ENCODE measurements around the gene CACNA1B.
"Not testable (repeated sequence)": the region's sequence is repeated elsewhere in the genome, so short reads cannot be mapped to it uniquely, and the experiment has no call there.

CACNA1B gene

DNA sequence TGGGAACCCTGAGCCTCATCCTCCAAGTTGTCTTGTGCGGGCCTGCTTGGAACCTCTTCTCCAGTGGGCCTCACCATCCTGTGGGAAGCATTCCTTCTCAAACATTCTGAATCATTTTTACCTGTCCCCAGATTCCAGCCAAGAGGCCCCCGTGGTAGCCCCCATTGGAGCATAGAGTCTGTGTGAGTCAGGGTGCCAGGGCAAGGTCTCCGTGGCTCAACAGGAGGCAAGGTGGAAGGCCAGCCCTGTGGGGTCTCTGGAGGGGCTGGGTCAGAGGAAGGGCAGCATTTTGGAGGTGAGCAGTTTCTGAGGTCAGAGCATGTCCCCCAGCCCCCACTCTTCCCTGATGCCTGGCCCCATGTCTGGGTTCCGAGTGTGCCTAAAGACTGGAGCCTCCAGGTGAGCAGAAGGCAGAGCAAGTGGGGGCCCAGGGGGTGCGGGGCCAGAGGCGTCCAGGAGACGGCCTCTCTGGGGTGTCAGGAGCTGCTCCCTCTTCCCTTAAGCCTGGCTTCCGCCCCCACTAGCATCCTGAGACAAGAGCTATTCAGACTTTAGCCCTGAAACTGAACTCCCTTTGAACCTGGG lies 2.1 kb downstream of the CACNA1B start:
- POLR2A ChIA-PET: no interaction called here
- DNase-seq (ENCODE audit: extremely low spot score): no peak
- no peak for TF ChIP-seq FOXA1 (IDR thresholded peaks at IDR 0.05)
- no peak for TF ChIP-seq SUZ12 (IDR thresholded peaks at IDR 0.05)
- no peak for TF ChIP-seq SP1 (IDR thresholded peaks at IDR 0.05)
- no peak for TF ChIP-seq ELF4 (IDR thresholded peaks at IDR 0.05)
- TF ChIP-seq LEF1 (IDR thresholded peaks at IDR 0.05; ENCODE audit: borderline replicate concordance): no peak
- no peak for TF ChIP-seq FOXK2 (IDR thresholded peaks at IDR 0.05)
- TF ChIP-seq BHLHE40 (IDR thresholded peaks at IDR 0.05; ENCODE audit: borderline replicate concordance): no peak
- TF ChIP-seq, protein P1, sequence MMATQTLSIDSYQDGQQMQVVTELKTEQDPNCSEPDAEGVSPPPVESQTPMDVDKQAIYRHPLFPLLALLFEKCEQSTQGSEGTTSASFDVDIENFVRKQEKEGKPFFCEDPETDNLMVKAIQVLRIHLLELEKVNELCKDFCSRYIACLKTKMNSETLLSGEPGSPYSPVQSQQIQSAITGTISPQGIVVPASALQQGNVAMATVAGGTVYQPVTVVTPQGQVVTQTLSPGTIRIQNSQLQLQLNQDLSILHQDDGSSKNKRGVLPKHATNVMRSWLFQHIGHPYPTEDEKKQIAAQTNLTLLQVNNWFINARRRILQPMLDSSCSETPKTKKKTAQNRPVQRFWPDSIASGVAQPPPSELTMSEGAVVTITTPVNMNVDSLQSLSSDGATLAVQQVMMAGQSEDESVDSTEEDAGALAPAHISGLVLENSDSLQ (IDR thresholded peaks at IDR 0.05): no peak
- TF ChIP-seq HDGF (IDR thresholded peaks at IDR 0.05; ENCODE audit: borderline replicate concordance): no peak
- TF ChIP-seq ZNF384 (IDR thresholded peaks at IDR 0.05): no peak
- TF ChIP-seq NFRKB (IDR thresholded peaks at IDR 0.05): no peak
- TF ChIP-seq CTBP1 (IDR thresholded peaks at IDR 0.05; ENCODE audit: borderline replicate concordance): no peak
- TF ChIP-seq ARNT (IDR thresholded peaks at IDR 0.05): no peak
- CTCF ChIA-PET: no interaction called here

DNA sequence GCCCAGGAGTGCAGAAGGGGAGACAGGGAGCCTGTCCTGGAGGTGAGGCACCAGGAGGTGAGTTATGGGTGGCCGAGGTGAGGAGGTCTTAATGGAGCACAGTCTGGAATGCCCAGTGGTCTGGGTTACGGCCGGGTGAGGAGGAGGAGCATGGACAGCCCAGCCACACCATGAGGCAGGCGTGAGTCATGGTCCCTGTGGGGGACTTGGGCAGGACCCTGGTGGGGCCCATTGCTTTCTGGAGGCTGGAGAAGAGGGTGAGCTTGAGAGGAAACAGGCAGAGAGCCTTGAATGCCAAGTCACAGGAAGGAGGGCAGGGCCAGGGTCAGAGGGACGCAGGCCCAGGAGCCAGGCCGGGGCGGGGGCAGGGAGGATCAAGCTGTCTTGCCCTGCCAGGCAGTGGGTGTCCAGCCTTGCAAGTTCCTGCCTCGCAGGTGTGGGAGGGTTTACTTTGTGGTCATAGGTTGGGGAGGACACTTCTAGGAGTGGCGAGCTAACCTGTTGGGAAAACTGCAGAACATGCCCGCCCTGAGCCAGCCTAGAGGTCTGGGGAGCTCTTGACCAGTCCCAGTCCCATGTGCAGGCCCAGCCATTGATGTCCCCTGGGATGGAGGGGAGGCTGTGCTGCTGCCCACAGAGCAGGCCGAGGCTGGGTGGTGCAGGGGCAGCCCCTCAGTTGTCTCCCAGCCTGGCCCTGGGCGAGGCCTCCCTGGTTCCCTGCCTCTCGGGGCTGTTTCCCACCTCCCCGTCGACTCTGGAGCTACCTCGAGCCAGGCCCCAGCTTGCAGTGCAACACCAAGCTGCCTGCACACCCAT lies 2.8 kb downstream of the CACNA1B start:
- CTCF ChIA-PET: interaction anchor here (0.5 kb wide), 1 partner anchor 688 kb away, joined by 3 read pairs; no protein-coding TSS in a partner anchor
- no peak for TF ChIP-seq ELF4 (IDR thresholded peaks at IDR 0.05)
- TF ChIP-seq FOXM1 (IDR thresholded peaks at IDR 0.05; ENCODE audit: borderline replicate concordance): no peak
- no peak for TF ChIP-seq NFRKB (IDR thresholded peaks at IDR 0.05)
- no peak for TF ChIP-seq FOXK2 (IDR thresholded peaks at IDR 0.05)
- no peak for TF ChIP-seq SP1 (IDR thresholded peaks at IDR 0.05)
- no peak for TF ChIP-seq ZNF384 (IDR thresholded peaks at IDR 0.05)
- TF ChIP-seq LEF1 (IDR thresholded peaks at IDR 0.05; ENCODE audit: borderline replicate concordance): no peak
- TF ChIP-seq L3MBTL2 (conservative IDR thresholded peaks at IDR 0.05): no peak
- no peak for TF ChIP-seq HDGF (IDR thresholded peaks at IDR 0.05; ENCODE audit: borderline replicate concordance)
- no peak for TF ChIP-seq ARNT (IDR thresholded peaks at IDR 0.05)
- no peak for TF ChIP-seq BHLHE40 (IDR thresholded peaks at IDR 0.05; ENCODE audit: borderline replicate concordance)
- POLR2A ChIA-PET: no interaction called here
- DNase-seq (ENCODE audit: extremely low spot score): no peak

DNA sequence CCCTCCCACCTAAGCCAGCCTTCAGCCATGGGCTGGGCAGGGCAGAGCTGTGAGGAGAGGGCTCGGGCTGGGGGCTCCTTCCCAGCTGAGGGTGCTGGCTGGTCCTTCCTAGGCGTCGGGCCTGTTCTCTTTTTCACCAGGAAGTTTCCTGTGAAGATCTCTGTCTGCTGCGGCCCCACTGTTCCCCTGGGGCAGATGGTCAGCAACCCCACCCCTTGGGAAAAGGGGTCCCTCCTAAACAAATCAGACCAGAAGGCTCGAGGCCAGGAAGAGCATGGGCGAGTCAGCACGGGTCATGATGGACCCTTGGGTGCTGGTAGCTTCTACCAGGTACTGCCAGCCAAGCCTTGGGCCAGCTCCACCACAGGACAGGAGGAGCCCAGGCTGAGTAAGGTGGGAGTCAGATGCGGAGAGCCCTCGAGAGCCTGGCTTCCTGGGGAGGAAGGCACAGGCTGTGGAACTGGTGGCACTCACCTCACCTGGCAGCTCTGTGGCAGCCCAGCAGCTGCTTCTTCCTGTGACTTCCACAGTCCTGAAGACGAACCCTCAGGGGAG lies 3.5 kb downstream of the CACNA1B start:
- no peak for DNase-seq (ENCODE audit: extremely low spot score)
- ChIA-PET POLR2A (no interaction called here), CTCF (no interaction called here)
- no peak for TF ChIP-seq L3MBTL2 (conservative IDR thresholded peaks at IDR 0.05)
- TF ChIP-seq FOXA1 (IDR thresholded peaks at IDR 0.05): no peak
- no peak for TF ChIP-seq TARDBP (IDR thresholded peaks at IDR 0.05)
- TF ChIP-seq SUZ12 (IDR thresholded peaks at IDR 0.05): no peak
- TF ChIP-seq SP1 (IDR thresholded peaks at IDR 0.05): no peak
- no peak for TF ChIP-seq ELF4 (IDR thresholded peaks at IDR 0.05)
- TF ChIP-seq FOXK2 (IDR thresholded peaks at IDR 0.05): no peak
- TF ChIP-seq BHLHE40 (IDR thresholded peaks at IDR 0.05; ENCODE audit: borderline replicate concordance): no peak
- TF ChIP-seq LEF1 (IDR thresholded peaks at IDR 0.05; ENCODE audit: borderline replicate concordance): no peak

DNA sequence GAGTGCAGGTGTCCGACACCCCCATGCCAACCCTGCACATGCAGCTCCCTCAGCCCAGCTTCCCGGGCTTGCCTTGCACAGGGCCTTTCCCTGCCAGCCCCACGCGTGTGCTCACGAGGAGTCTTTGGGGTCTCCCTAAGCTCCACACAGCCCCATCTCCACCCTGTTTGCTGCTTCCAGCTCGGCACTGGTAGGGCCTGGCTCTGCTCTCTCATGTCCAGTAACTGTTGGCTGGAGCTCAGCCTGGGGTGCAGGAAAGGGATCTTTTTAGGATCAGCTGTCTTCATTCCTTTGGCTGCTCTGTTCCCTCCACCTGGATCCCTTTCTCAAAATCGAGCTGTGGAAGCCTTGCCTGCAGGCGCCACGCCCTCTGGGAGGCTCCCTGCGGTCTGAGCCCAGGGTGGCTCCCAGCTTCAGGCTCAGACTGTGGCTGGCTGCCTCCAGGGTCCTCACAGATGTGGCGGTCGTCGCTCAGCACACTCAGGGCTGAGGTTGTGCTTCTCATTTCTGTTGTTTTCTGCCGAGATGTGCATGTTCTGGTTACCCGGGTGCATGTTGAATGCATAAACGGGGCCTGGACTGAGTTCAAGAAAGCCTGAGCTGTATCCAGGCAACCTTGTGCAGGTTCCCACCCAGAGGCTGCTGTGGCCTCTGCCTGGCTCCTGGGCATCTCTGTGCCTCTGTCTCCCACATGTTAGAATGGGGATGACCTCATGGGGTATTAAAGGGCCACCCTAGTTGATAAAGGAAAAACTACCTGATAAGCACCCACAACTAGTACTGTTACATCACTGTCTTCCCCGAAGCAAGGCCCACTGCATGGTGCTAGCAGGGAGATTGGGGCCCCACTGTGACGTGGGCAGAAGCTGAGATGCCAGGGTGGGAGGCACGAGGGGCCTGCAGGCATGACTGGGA lies 4.3 kb downstream of the CACNA1B start:
- no peak for DNase-seq (ENCODE audit: extremely low spot score)
- ChIA-PET CTCF (no interaction called here), POLR2A (no interaction called here)
- TF ChIP-seq SP1 (IDR thresholded peaks at IDR 0.05) (no peak), NFRKB (IDR thresholded peaks at IDR 0.05) (no peak)

DNA sequence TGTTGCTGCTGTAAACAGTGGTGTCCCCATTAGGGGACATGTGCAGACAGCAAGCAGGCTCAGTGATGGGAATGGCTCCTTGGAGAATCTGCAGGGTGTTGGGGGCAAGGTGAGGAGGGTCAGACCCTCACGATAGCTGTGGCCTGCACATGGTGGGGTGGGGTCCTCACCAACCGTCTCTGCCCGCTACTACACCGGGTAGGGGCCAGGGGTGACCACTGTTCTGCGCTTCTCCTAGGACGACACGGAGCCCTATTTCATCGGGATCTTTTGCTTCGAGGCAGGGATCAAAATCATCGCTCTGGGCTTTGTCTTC lies 4.9 kb downstream of the CACNA1B start:
- no peak for TF ChIP-seq HDGF (IDR thresholded peaks at IDR 0.05; ENCODE audit: borderline replicate concordance)
- no peak for TF ChIP-seq LEF1 (IDR thresholded peaks at IDR 0.05; ENCODE audit: borderline replicate concordance)
- TF ChIP-seq BHLHE40 (IDR thresholded peaks at IDR 0.05; ENCODE audit: borderline replicate concordance): no peak
- TF ChIP-seq TARDBP (IDR thresholded peaks at IDR 0.05): no peak
- no peak for TF ChIP-seq SUZ12 (IDR thresholded peaks at IDR 0.05)
- TF ChIP-seq FOXK2 (IDR thresholded peaks at IDR 0.05): no peak
- no peak for TF ChIP-seq CTBP1 (IDR thresholded peaks at IDR 0.05; ENCODE audit: borderline replicate concordance)
- TF ChIP-seq, protein P1 (IDR thresholded peaks at IDR 0.05): no peak
- no peak for TF ChIP-seq FOXM1 (IDR thresholded peaks at IDR 0.05; ENCODE audit: borderline replicate concordance)
- CTCF ChIA-PET: no interaction called here
- POLR2A ChIA-PET: no interaction called here
- no peak for DNase-seq (ENCODE audit: extremely low spot score)

DNA sequence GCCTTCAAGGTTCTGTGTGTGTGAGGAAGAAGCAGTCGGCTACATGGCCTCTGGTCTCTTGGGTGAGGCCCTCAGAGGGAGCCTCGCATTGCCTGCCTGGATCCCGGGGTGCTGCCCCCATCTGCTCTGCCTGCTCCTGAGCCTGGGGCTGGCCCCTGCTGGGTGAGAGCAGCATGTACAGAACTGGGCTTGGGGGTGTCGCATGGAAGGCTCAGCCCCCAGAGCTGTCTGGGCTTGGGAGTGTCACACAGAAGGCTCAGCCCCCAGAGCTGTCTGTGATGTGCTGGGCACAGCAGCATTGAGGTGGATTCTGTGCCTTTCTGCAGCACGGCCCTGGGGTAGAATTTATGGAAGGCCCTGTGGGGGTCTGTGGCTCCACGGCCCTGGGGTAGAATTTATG lies 6.4 kb downstream of the CACNA1B start:
- POLR2A ChIA-PET; CTCF ChIA-PET; DNase-seq (ENCODE audit: extremely low spot score): not testable (repeated sequence)

DNA sequence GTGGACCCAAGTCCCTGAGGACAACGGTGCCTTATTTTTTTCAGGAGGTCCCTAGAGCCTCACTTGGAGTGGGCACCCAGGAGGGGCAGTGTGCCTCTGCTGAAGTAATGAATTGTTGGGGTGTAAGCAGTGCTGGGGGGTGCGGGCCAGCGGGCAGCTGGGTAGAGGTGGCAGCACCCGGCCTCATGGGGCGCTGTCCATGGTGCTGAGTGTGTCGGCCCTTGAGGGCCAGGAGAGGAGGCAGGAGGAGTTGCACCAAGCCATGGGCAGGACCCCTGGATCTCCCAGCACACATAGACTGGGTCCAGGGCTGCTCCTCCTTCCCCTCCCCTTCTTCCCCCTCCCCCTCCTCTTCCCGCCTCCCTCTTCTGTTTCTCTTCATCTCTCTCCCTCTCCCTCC lies 7.0 kb downstream of the CACNA1B start:
- POLR2A ChIA-PET; DNase-seq (ENCODE audit: extremely low spot score); CTCF ChIA-PET: not testable (repeated sequence)

DNA sequence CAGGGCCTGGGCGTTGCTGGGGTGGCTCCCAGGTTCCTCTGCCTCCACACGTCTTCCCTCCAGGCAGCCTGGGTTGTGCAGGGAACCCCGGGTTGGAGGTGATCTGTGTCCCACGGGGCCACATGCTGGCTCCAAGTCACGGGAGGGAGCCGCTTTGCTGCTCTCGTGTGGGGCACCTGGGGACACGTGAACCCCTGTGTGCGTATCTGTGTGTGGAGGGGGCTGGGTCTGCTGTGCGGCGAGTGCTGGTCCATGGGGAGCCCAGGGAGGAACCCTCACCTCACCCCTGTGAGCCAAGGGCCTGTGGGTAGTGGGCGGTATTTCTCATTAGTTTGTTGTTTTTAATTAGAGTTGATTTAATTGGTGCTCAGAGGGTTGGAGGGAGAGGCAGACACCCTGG lies 7.5 kb downstream of the CACNA1B start:
- DNase-seq (ENCODE audit: extremely low spot score); POLR2A ChIA-PET; CTCF ChIA-PET: not testable (repeated sequence)

DNA sequence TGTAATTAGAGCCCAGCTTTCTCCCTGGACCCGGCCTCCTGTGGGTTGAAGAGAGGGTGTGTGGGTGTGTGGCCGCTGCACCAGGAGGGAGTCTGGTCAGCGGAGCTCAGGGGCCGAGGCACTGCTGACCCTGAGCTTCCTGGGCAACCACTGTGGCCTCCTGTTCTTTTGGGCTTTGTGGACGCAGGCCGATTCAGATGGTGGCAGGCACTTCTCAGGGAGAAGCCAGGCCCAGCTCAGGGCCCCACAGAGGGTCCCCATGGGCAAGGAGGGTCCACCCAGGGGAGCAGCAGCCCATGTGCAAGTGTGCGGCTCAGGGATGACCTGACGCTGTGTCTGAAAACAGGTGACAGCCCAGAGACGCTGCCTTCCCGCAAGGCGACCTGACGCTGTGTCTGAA lies 11.0 kb downstream of the CACNA1B start:
- POLR2A ChIA-PET; CTCF ChIA-PET; DNase-seq (ENCODE audit: extremely low spot score): not testable (repeated sequence)

DNA sequence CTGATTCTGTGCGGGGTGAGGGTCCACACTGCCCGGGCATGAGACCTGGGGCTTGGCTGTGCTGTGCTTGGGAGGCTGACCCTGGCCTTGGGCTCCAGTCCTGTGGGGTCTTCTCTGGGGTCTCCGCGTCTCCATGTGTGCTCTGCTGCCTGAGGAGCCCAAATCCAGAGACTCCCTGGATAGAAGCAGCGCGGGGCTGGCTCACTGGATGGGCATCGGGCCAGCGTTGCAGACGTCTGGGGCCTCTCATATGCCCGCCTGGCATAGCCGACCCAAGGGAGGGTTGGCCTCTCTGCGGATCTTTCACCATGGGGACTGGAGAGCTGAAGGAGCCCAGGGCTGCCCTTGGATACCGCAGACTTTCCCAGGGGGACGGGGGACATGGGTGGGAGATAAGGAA lies 12.4 kb downstream of the CACNA1B start:
- POLR2A ChIA-PET; DNase-seq (ENCODE audit: extremely low spot score); CTCF ChIA-PET: not testable (repeated sequence)

DNA sequence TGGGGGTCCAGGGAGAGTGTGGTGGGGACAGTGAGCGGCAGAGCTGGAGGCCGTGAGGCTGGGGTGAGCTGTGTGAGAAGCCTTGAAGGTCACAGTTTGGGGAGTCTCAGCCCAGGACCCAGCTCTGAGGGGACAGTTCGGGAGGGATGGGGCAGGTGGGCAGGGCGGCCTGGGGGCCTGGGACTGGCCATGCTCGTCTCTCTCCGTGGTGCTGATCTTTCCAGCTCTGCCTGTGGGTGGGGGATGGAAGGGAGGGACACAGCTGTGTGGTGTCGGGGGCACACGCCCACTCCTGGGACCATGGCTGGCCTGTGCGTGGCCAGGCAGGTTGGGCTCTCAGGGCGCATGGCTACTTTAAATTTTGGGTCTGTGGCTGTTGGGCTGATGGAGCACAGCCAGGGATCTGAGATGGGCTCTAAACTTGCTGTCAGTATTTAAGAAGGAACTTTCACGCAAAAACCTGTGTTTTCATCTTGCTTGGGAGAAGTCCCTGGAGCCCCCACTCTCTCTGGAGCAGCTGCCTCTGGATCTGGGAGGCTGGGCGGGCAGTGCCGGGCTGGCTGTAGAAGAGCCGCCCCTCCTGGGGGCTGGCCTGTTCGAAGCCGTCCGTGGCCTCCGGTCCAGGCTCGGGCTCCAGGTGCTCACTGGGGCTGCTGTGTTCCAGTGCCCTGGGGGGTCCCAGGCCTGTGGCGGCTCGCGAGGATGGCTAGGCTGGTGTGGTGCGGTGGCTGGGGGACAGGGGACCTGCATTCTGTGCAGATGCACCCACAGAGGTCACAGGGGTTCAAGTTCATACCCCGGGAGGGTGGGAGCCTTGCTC lies 13.4 kb downstream of the CACNA1B start:
- CTCF ChIA-PET; POLR2A ChIA-PET; DNase-seq (ENCODE audit: extremely low spot score): not testable (repeated sequence)

Measured in HEK293T (cell line).